HG03520 (cell line): Measurements from ENCODE around the gene GTF2H2.
"Not testable (repeated sequence)": the region's sequence is repeated elsewhere in the genome, so short reads cannot be mapped to it uniquely, and the experiment has no call there.

ENCODE experiments used
- ATAC-seq: cut with Tn5 transposase; IDR thresholded peaks from one replicate; pipeline ENCODE4 v1.9.1; 2021; ENCODE audit warnings: mild to moderate bottlenecking, moderate library complexity; ENCODE audit not compliant: unreplicated experiment

The GTF2H2 gene

GRCh38 chr5:71013575-71013974 is 53.9 kb downstream of the GTF2H2 start:
- no peak for ATAC-seq

- ATAC-seq, result no peak
Measured at GRCh38 chr5:71011194-71011792, 56.2 kb downstream of the GTF2H2 start.

- ATAC-seq, result not testable (repeated sequence)
Measured at GRCh38 chr5:71006983-71007382, 60.5 kb downstream of the GTF2H2 start.
